ENCODE results near the gene SSH2.

SSH2 gene

DNA sequence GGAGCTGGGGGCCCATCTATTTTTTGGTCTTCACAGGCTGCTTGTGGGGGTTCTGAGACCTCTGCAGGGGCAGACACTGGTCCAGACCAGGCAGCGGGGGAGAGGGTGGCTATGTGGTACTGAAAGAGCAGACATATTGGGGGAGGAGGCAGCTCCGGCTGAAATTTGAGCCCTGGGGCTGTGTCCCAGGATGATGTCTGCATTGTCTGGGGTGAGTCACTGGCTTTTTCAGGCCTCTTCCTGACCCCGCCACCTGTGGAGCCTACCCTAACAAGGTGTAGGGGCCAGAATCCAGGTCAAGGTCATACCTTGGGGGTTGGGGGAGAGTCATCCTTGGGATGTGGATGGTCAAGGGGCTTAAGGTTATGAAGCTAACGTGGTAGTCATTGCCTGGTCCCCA is 309.8 kb downstream of the SSH2 start:
- DNase-seq, result no peak

DNA sequence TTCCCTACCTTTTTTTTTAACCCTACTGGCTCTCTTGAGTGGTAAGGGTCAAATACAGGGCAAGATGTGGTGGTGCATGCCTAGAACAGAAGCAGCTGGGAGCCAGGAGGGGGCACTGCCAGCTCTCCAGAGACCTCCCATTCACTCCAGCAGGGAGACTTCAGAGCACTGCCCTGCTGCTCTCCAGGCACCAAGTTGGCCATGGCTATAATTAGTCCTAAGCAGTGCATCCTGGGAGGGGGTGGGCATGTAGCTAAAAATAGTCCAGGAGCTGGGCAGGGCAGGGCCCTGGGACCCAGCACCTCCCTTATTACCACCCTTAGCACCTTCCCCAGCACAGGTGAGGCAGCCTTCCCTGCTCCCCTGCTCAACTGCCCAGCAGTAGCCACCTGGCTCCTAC is 310.8 kb downstream of the SSH2 start:
- no peak for DNase-seq

DNA sequence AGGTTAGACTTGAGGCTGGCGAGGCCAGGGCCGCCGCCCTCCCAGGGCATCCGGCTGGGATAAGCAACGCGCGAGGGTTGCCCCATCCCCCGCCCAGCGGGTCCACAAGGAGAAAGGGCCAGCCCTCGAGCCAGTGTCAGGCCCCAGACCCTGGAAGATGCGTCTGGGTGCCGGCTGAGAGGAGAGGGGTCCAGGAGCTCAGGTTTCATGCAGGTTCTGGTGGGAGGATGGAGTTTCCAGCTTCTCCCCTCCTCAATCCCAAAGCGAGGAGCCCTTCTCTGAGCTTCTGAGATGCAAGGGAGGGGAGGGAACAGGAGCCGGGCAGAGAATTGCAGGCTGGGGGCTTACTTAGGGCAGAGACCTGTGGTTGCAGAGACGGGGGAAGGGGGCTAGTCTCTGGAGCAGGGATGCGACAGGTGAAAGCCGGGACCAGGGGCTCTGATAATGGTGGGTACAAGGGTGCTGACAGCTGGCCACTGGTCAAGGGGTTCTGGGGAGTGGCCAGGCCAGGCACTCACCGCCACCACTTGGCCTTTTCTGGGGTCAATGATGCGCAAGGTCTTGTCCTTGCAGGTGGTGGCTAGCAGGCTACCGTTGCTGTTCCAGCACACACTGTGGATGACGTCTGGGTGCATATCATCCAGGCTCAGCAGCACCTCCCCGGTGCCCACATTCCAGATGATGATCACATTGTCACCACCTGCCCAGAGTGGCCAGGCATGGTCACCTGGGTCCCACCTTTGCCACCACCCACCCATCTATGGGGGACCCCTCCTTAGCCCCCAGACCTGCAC is 311.6 kb downstream of the SSH2 start:
- DNase-seq, result no peak

DNA sequence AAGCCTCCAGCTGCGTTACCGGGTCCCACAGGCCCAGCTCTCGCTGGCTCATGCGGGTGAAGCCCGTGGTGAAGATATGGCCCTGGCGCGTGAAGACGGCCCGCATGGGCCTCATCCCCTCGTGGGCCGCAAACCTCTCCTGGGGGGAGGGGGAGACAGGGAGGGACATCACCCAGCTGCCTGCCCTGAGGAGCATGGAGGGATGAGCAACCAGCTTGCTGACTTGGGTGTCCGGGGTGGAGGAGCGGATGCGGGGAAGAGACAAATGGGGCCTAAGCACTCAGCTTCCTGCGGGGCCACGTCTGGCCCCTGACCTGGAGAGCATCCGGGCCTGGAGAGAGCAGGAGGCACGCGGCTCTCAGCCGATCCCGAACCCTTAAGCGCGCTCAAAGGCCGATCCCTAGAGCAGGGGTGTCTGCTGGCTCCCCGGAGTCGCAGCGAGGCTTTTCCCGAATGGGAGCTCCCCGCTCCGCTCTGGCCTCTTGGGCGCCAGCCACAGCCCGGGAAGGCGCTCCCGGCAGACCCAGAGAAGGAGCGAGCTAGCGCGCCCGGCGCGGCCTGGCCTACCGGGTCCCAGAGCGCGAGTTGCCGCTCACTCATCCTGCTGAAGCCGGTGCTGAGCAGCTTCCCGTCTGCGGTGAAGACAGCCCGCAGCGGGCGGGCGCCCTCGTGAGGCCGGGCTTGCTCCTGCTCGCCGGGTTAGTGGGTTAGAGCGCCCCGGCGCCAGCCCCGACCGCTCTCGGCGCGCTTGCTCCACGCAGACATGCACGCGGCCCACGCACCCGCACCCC is 312.4 kb downstream of the SSH2 start:
- peak; percentile 60 for DNase-seq

GRCh38 chr17:29617125-29617480 is 312.9 kb downstream of the SSH2 start:
- DNase-seq, result peak; percentile 73

GRCh38 chr17:29616300-29617048 is 313.6 kb downstream of the SSH2 start:
- DNase-seq, result no peak

- peak; percentile 28 for DNase-seq
These were observed 314.3 kb downstream of the SSH2 start for GRCh38 chr17:29615492-29616299.

- DNase-seq, result no peak
These were observed 315.0 kb downstream of the SSH2 start for GRCh38 chr17:29615048-29615385.

DNA sequence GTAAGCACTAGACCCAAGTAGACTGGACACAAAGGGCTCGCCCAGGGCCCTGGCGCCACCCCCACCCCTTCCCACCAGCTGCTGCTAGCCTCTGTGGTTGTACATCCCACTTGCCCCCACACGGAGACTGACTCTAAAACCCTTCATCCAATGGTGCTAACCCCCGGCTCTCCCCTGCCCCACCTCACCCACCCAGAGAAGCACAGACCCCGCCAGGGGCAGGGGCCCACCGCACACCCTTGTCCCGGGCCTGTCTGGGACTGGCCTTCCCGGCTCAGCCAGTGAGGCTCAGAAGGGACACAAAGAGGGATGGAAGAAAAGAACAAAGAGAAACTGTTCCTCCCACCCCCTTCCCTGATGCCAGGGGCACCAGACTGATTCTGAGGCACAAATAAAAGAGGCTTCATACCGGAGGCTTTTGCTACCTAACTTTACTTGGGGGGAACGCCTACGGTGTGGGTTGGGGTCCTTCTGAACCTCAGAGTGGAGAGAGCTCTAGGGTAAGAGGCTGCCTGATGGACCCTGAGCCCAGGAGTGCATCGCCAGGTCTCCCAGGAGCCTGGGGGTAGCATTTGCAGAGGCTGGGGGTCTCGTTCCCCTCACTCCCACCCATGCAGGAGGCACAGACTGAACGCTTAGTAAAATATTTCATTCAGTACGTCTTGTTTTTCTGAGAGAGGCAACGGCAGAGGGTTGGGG is 315.5 kb downstream of the SSH2 start:
- no peak for DNase-seq

DNA sequence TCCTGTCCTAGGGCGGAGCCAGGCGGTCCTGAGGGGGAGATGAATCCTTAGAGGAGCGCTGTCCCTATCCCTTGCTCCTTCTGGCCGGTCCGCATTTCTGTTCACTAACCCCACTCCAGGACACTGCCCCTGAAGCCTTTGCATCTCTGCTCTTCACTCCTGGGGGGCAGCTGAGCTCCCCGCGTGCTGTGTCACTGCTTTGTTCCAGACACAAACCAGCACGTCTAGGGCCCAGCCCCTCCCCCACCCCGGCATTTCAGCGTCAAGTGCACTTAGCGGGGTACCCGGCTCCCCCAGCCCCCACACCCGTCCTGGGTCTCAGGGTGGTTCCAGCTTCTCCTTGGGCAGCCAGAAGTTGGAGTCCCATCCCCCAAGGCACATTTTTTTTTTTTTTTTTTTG is 316.2 kb downstream of the SSH2 start:
- DNase-seq, result no peak

GRCh38 chr17:29613352-29613837 is 316.6 kb downstream of the SSH2 start:
- DNase-seq, result no peak

DNA sequence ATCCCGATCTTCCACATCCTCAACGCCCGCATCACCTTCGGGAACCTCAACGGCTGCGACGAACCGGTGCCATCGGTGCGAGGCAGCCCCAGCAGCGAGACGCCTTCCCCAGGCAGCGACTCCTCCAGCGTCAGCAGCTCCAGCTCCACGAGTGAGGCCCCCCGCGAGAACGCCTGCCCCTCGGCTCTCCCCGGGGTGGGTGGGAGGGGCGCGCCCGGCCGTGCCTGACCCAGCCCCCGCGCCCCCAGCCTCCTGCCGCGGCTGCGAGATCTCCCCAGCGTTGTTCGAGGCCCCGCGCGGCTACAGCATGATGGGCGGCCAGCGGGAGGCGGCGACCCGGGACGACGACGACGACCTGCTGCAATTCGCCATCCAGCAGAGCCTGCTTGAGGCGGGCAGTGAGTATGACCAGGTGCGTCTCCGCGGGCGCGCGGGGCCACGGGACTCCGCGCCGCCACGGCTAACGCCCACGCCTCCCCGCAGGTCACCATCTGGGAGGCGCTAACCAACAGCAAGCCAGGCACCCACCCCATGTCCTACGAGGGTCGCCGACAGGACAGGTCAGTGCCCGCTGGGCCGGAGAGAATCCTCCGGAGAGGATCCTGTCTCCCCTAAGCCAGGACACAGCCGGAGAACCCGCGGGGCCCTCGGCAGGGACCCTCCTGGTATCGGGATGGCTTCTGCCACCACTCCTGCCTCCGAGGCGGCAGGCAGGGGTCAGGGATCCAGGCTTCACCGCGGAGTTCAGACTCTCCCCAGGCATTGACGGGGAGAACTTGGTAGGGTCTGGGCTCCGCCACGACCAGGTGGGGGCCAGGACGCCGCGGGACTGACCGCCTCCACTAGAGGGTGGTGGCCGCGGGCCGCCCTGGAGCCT is 317.4 kb downstream of the SSH2 start:
- DNase-seq, result no peak

- DNase-seq, result no peak
These were observed 318.0 kb downstream of the SSH2 start for GRCh38 chr17:29612094-29612403.

DNA sequence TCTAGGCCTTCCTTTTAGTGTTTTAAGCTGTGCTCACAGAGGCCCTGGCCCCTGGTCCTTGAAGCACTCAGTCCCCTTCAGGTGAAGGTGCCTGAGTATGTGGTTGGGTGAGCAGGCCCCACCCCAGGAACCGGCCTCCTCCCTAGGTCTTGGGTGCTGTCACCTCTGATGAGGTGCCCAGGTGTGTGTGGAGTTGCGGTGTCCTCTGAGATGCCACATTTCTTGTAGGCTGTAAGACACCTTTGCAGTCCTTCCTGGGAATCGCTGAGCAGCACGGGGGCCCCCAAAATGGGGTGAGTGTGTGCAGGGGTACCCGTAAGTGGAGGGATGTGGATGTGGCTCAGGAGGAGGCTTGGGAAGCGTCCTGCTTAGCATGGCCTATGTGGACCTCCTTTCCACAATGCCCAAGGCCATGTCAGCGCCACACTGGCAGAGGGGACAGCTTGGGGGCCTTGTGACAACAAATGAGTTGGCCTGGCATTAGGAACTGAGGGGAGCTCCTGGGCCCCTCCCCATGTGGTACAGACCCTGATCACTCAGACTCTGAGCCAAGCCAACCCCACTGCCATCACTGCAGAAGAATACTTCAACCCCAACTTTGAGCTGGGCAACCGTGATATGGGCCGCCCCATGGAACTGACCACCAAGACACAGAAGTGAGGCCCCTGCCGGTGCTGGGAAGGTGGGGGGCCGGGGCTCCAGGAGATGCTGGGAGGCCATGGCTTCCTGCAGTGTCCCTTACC is 318.5 kb downstream of the SSH2 start:
- no peak for DNase-seq

DNA sequence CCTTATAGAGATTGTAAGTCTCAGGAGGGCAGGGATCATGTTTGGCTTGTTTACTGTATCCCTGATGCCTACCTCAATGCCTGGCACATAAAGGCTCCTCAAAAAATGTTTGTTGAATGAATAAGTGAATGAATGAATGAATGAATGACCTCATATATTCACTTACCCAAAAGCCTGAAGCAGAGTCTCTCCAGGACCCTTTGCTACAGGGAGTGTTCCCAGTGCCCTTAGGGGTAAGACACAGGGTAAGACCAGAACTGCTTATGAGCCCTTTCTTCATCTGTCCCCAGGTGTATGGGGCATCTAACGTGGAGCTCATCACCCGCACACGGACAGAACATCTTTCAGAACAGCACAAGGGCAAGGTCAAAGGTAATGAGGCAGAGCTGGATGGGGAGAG is 319.6 kb downstream of the SSH2 start:
- DNase-seq, result no peak

DNA sequence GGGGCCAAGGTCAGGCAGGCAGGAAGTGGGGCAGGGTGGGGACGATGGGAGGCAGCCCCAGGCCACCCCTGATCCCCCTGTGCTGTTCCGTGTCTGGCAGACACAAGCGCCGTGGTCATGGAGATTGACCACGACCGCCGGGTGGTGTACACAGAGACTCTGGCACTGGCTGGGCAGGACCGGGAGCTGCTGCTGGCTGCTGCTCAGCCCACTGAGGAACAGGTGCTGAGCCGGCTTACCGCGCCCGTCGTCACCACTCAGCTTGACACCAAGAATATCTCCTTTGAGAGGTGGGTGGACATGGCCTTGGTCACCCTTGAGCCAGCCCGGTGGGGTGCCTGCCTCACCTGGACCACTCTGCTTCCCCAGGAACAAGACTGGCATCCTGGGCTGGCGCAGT is 321.0 kb downstream of the SSH2 start:
- no peak for DNase-seq

DNA sequence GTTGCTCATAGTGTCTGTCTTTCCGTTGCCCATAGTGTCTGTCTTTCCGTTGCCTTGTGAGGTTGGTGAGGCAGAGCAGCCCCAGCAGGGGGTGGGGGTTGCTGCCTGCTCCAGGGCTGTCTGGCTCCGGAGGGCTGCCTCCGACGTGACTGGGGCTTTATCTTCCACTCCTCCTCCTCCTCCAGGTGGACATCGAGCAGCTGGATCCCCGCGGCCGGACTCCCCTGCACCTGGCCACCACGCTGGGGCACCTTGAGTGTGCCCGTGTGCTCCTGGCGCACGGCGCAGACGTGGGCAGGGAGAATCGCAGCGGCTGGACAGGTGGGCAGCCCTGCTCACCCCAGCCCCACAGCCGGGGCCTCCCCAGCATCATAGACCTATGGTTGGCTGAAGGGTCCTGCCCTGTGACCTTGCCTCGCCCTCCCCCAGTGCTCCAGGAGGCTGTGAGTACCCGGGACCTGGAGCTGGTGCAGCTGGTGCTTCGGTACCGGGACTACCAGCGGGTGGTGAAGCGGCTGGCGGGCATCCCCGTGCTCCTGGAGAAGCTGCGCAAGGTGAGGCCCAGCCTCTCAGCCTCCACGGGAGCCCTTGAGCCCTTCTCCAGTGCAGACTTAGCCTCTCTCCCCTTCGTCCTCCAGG is 322.4 kb downstream of the SSH2 start:
- no peak for DNase-seq

- DNase-seq, result no peak
These were observed 326.8 kb downstream of the SSH2 start for GRCh38 chr17:29603109-29603674.

DNA sequence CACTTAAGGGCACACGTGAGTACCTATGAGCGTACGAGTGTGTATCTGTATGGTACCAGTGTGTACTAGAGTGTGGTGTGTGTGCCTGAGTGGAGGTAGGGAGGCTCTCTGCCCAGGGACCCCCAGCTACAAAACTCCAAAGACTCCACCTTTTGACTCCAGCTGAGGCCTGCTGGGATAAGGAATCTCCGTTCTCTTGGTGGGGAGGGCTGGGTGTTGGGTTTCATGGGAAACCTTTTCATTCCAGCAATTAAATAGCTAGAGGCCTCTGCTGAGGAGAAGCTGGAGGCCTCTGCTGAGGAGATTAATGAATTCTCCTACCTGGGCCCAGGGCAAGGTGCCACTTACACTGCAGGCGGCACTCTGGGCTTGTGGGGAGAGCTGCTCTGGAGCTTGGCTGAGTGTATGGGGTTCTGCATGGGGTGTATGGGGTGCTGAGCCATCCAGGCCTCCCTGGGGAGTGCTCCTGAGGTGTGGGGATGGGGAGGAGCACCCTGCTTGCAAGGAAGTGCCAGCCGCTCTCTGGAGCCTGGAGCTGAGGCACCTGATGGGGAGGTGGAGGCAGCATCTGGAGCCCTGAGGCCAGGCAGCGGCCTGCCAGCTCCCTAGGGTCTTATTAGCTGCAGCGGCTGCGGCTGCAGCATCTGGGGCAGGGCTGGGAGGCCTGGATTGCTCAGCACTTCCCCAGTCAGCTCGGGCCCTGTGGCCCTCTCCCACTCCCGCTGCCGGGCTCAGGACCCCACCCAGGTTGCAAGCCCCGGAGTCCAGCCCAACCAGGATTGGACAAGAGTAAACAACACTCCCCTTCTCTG is 332.5 kb downstream of the SSH2 start:
- peak; percentile 40 for DNase-seq

Data from DMS79 (cell line).